ENCODE measurements around the gene CAPN9. TPM values are rescaled to one million over a fixed set of nuclear protein-coding genes. Genes with fewer than 3 reads are reported as not detected.

CAPN9 gene
- total and polyA plus RNA-seq, 9 of the 15 experiments (the other 6 are each of a cell fraction or from before 2014, with no cell fraction given), result not detected

DNA sequence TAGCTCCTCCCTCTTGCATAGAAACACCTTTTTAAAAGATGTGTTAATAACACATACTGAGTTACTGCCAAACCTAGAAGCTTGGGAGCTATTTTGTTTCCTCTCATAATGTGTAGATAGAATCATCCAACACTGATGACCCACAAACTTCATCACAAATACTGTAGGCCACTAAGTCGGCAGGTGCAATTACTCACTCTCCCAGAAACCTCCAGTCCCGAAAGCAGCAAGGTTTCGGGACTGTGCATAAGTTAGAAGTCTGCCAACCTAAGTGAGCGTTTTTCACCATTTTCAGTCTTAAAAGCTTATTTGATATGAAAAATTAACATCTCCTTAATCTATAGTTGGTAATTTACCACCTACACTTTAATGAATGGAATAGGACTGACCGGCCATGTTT, 89.2 kb downstream of the CAPN9 start (continued):
- TF ChIP-seq, protein P1, sequence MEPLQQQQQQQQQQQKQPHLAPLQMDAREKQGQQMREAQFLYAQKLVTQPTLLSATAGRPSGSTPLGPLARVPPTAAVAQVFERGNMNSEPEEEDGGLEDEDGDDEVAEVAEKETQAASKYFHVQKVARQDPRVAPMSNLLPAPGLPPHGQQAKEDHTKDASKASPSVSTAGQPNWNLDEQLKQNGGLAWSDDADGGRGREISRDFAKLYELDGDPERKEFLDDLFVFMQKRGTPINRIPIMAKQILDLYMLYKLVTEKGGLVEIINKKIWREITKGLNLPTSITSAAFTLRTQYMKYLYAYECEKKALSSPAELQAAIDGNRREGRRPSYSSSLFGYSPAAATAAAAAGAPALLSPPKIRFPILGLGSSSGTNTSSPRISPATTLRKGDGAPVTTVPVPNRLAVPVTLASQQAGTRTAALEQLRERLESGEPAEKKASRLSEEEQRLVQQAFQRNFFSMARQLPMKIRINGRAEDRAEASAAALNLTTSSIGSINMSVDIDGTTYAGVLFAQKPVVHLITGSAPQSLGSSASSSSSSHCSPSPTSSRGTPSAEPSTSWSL (CRISPR knock-in tag; IDR thresholded peaks at IDR 0.05; ENCODE audit: borderline replicate concordance), result no peak
- TF ChIP-seq CEBPB (tag; IDR thresholded peaks at IDR 0.05), result no peak

DNA sequence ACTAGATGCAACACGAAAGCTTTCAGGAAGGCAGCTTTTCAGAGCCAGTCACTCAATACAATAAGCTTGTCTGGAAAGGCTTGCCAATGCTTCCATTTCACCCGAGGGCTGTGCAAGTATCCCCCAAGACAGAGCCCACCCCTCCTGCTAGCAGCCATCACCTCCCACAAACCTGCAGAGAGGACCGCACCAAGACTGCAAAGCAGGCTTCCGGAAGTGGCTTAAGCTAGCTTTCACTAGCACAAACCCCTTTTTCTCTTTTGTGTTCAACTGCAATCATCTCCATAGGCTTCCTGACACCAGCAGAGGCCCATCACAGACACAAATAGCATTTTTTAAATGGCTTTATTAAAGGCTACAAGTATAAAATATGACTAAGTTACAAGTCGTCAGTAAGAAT, 89.6 kb downstream of the CAPN9 start:
- Histone ChIP-seq H3K79me2 (ENCODE audit: control insufficient read depth, insufficient read depth, low read length) (no peaks in the 10 kb centered on the region), H3K9ac (ENCODE audit: insufficient read depth in 1 of 2, low read depth in 2 of 2, low read length in 2 of 2) (no peak overlapping the region), H3K4me2 (ENCODE audit: insufficient read depth, low read length) (no peak overlapping the region), H3K36me3 (ENCODE audit: control insufficient read depth, insufficient read depth, low read length) (0 out of 3 replicates have a peak, but pooled peaks cover under 1% of the 10 kb centered on the region), H3K27ac (ENCODE audit: extremely low read depth, low read depth, low read length) (no peak overlapping the region), H3K4me1 (replicated peaks in 1 of 2; ENCODE audit: control insufficient read depth in 2 of 2, insufficient read depth in 2 of 2, low read length in 2 of 2) (no peaks in the 10 kb centered on the region; a peak in 2 of 5 replicates), H3K9me1 (ENCODE audit: control insufficient read depth, insufficient read depth, low read length) (no peaks in the 10 kb centered on the region), H3K27me3 (ENCODE audit: control insufficient read depth in 2 of 2, insufficient read depth in 2 of 2, low read length in 2 of 2) (peaks cover 0 to 2% of the 10 kb centered on the region in 2 experiments; a peak in 1 of 5 replicates), H3K9me3 (replicated peaks; ENCODE audit: control insufficient read depth, insufficient read depth, low read depth, low read length) (no peaks in the 10 kb centered on the region), H2AFZ (ENCODE audit: low read depth, low read length) (no peak overlapping the region), H3K4me3 (no peak overlapping the region), H4K20me1 (replicated peaks; ENCODE audit: control insufficient read depth, insufficient read depth, low read length) (no peaks in the 10 kb centered on the region)
- CTCF ChIA-PET (ENCODE audit: low intra/inter-chr PET ratio), result no interaction called here
- in situ Hi-C loops (cut with MboI), result no loop called here
- intact Hi-C loops (cut with micrococcal nuclease), result no loop called here
- FAIRE-seq, result no peak
- POLR2A ChIA-PET, result interaction anchor here (0.6 to 1.6 kb wide), 5 partner anchors 11 to 223 kb away, joined by 3 to 5 read pairs (median 3); no protein-coding TSS in a partner anchor
- DNase-seq (ENCODE audit: extremely low read depth in 1 of 4, low spot score in 3 of 4), result no peak
- 34% methylated on average over 5 of the region's 5 CpGs for WGBS (ENCODE audit: insufficient coverage, low coverage, missing lambda C conversion rate)
- no peak for TF ChIP-seq LEF1 (IDR thresholded peaks at IDR 0.05)
- no peak for TF ChIP-seq PTBP1 (IDR thresholded peaks at IDR 0.05; ENCODE audit: low read depth, low read length)
- no peak for TF ChIP-seq KLF1 (tag; IDR thresholded peaks at IDR 0.05)
- TF ChIP-seq HDGF (IDR thresholded peaks at IDR 0.05), result no peak
- TF ChIP-seq POLR2H (tag; IDR thresholded peaks at IDR 0.05; ENCODE audit: low read depth), result no peak
- TF ChIP-seq POU5F1 (IDR thresholded peaks at IDR 0.05; ENCODE audit: borderline replicate concordance, low read depth, low read length, partially characterized antibody), result no peak
- TF ChIP-seq SUPT5H (IDR thresholded peaks at IDR 0.05), result no peak
- TF ChIP-seq SIN3A (IDR thresholded peaks at IDR 0.05; ENCODE audit: borderline replicate concordance in 2 of 2, control insufficient read depth in 1 of 2, low read depth in 2 of 2, low read length in 2 of 2), result no peak
- no peak for TF ChIP-seq MECOM (CRISPR knock-in tag; IDR thresholded peaks at IDR 0.05)
- TF ChIP-seq, protein P2, sequence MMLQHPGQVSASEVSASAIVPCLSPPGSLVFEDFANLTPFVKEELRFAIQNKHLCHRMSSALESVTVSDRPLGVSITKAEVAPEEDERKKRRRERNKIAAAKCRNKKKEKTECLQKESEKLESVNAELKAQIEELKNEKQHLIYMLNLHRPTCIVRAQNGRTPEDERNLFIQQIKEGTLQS (IDR thresholded peaks at IDR 0.05), result no peak
- TF ChIP-seq, protein P2 (CRISPR knock-in tag; conservative IDR thresholded peaks at IDR 0.05), result no peak
- TF ChIP-seq ILF3 (IDR thresholded peaks at IDR 0.05; ENCODE audit: borderline replicate concordance), result no peak
- no peak for TF ChIP-seq TCFL5 (CRISPR knock-in tag; conservative IDR thresholded peaks at IDR 0.05)
- no peak for TF ChIP-seq ARHGAP35 (IDR thresholded peaks at IDR 0.05; ENCODE audit: partially characterized antibody)
- no peak for TF ChIP-seq STAG1 (CRISPR knock-in tag; IDR thresholded peaks at IDR 0.05; ENCODE audit: borderline replicate concordance)
- TF ChIP-seq, protein P3, sequence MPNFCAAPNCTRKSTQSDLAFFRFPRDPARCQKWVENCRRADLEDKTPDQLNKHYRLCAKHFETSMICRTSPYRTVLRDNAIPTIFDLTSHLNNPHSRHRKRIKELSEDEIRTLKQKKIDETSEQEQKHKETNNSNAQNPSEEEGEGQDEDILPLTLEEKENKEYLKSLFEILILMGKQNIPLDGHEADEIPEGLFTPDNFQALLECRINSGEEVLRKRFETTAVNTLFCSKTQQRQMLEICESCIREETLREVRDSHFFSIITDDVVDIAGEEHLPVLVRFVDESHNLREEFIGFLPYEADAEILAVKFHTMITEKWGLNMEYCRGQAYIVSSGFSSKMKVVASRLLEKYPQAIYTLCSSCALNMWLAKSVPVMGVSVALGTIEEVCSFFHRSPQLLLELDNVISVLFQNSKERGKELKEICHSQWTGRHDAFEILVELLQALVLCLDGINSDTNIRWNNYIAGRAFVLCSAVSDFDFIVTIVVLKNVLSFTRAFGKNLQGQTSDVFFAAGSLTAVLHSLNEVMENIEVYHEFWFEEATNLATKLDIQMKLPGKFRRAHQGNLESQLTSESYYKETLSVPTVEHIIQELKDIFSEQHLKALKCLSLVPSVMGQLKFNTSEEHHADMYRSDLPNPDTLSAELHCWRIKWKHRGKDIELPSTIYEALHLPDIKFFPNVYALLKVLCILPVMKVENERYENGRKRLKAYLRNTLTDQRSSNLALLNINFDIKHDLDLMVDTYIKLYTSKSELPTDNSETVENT (CRISPR knock-in tag; IDR thresholded peaks at IDR 0.05), result no peak
- TF ChIP-seq CHCHD3 (CRISPR knock-in tag; IDR thresholded peaks at IDR 0.05), result no peak
- BruUV-seq (replicated peaks), result no TSS peak
- ATAC-seq, result no peak
